GM20000 (cell line): ENCODE measurements around the gene PHTF1.

Source experiments
- DNase-seq: peaks from one replicate; pipeline ENCODE4 v3.0.0; 2012; ENCODE audit warnings: low spot score
- TF ChIP-seq, protein P1 (sequence below): IDR thresholded peaks from 2 replicates; pipeline ENCODE4 v1.5.1; 2012; ENCODE audit warnings: mild to moderate bottlenecking, control low read depth; ENCODE audit errors: extremely low read depth, missing control alignments

The PHTF1 gene

DNA sequence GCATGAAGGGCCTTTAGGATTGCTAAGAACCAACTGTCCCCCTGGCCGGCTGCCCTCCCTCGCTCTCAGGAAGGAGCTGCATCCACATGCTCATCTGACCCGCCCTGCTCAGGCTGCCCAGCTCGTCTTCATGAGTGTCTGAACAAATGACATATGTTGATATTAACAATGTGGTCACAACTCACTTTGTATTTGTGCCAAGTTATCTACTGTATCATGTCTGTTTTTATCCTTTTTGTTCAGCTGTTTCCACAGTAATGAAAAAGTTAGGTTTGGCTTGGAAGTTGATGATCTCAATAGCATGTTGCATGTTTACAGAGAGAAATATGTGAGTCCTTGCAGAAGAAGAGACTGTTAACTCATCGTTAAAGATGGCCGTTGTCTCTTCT, 75.1 kb downstream of the PHTF1 start:
- TF ChIP-seq, protein P1, sequence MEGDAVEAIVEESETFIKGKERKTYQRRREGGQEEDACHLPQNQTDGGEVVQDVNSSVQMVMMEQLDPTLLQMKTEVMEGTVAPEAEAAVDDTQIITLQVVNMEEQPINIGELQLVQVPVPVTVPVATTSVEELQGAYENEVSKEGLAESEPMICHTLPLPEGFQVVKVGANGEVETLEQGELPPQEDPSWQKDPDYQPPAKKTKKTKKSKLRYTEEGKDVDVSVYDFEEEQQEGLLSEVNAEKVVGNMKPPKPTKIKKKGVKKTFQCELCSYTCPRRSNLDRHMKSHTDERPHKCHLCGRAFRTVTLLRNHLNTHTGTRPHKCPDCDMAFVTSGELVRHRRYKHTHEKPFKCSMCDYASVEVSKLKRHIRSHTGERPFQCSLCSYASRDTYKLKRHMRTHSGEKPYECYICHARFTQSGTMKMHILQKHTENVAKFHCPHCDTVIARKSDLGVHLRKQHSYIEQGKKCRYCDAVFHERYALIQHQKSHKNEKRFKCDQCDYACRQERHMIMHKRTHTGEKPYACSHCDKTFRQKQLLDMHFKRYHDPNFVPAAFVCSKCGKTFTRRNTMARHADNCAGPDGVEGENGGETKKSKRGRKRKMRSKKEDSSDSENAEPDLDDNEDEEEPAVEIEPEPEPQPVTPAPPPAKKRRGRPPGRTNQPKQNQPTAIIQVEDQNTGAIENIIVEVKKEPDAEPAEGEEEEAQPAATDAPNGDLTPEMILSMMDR, result no peak
- no peak for DNase-seq

DNA sequence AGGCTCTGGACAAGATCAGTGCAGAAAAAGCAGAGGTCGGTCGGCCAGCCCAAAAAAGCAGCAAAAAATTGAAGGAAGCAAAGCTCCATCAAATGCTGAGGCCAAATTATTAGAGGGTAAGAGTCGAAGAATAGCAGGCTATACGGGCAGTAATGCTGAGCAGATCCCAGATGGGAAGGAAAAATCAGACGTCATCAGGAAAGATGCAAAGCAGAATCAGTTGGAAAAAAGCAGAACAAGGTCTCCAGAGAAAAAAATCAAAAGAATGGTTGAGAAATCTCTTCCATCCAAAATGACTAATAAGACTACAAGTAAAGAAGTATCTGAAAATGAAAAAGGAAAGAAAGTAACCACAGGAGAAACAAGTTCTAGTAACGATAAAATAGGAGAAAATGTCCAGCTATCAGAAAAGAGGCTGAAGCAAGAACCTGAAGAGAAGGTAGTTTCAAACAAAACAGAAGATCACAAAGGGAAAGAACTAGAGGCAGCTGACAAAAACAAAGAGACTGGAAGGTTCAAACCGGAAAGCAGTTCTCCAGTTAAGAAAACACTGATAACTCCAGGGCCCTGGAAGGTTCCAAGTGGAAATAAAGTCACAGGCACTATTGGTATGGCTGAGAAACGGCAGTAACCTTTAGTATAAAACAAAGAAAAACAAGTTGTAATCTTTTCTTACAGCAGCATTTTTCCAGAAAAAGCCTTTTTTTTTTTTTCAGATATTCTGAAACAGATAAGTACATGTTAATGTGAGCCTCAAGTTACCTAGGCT, 75.7 kb downstream of the PHTF1 start:
- DNase-seq, result no peak
- TF ChIP-seq, protein P1, result no peak

DNA sequence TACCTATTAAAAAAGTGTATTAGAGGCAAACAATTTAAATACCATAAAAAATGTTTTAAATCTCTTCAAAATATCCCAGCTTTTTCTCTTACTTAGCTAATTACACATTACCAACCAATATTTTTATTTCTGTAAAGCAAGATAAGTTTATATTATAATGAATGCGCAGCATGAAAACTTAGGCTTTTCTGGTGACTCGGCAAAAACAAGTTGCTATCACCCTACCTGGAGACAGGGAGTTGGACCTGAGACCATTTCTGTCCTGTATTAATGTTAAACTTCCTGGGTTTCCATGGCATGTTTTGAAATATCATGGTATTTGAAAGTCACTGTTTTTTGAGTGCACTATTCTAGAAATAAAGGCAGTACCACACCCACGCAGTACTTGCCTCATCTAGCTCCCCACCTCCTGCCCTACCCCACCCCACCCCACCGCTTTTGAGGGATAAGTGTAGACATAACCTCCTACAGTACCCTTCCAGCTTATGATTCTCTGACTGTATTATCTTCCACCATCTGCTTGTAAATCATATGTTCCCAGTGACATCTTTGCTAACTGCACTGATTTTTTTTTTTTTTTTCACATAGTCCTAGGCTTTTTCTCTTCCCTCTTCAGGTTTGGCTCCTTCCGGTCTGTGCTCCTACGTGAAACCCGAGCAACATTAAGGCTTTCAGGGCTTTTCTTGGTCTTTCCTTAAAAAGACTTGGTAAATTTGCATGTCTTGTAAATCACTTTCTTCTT, 77.5 kb downstream of the PHTF1 start:
- TF ChIP-seq, protein P1, result no peak

DNA sequence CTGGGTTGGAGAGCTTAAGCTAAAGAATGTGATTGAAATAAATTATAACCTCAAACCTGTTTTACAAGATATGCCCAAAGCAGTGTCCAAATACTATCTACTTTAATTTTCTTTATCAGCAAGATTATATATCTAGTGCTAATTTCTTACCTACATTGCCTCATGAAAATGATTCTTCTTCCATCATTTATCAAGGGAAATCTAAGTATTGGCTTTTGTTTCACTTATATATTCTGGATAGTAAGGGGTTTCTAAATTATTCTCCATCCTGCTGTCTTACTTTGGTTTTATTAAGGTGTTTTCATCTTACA, 81.2 kb downstream of the PHTF1 start:
- TF ChIP-seq, protein P1, result no peak
- DNase-seq, result no peak

More for the DNA sequence above, 77.5 kb downstream of the PHTF1 start:
- DNase-seq, result no peak

DNA sequence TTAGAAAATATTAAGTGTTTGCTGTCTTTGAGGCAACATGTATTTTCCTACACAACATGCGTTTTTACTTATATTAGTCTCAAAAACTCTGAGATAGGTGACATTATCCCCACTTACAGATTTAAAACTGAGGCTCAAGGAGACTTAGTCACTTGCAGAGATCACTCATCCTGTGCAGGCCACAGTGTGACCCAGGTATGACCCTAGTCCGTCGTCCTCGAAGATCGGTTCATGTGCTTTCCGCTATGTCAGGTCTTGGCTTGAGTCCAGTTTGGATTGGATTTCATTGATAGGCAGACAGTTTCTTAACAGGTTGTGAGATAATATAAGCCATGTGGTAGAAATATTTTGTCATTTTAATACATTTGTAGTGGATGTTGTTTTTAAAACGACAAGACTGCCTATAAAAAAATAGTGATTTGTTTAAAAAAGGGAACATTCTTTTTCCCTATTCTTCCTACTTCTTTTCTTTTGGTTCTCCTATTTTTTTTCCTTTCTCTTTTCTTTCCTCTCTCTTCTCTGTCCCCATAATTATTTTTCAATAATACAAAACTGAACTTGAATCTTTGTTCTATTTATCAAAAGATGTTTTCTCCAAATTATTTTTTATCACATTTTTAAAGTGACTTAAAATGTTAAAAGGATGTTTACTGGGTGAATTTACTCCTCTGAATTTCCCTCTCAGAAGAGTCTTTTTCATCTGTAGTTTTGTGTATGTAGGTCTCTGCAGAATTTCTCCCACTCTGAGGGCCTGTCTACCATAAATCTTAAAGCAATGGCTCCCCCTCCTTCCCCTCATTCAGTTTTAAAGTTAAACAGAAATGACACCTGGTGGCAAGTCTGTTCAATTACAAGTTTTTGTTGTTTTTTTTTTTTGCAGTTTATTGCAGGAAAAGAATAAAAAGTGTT, 81.8 kb downstream of the PHTF1 start:
- TF ChIP-seq, protein P1, result no peak
- peak; percentile 48 for DNase-seq

DNA sequence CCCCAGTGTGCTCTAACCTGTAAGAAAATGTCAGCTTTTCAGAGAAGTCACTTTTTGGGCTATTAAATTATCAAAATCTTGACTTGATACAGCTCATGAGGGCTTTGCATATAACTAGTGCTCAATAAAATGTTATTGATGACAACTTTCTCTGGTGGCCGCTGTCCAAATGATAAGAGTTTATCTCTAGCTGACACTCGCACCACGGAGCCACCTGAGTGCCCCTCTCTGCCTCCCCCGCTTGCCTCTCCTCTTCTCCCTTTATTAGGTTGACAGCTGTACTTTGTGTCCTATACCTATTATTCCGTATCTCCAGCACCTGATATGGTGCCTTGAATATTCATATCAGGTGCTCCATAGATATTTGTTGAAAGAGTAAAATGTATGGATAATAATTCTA, 82.8 kb downstream of the PHTF1 start:
- TF ChIP-seq, protein P1, result no peak
- no peak for DNase-seq
